GM18870 (cell line): ENCODE results near the gene CNOT6.
"Not testable (repeated sequence)": the region's sequence is repeated elsewhere in the genome, so short reads cannot be mapped to it uniquely, and the experiment has no call there.

ENCODE experiments used
- ATAC-seq: cut with Tn5 transposase; IDR thresholded peaks from one replicate; pipeline ENCODE4 v1.9.1; 2021; ENCODE audit warnings: moderate library complexity; ENCODE audit not compliant: unreplicated experiment

Gene CNOT6

GRCh38 chr5:180515974-180516373 is 21.8 kb downstream of the CNOT6 start:
- not testable (repeated sequence) for ATAC-seq

GRCh38 chr5:180516440-180516839 is 22.3 kb downstream of the CNOT6 start:
- no peak for ATAC-seq

GRCh38 chr5:180519098-180519497 is 24.9 kb downstream of the CNOT6 start:
- no peak for ATAC-seq

GRCh38 chr5:180521101-180521500 is 26.9 kb downstream of the CNOT6 start:
- no peak for ATAC-seq

GRCh38 chr5:180521591-180521990 is 27.4 kb downstream of the CNOT6 start:
- ATAC-seq = no peak

- no peak for ATAC-seq
Measured at GRCh38 chr5:180522330-180522729, 28.2 kb downstream of the CNOT6 start.

- ATAC-seq = no peak
Measured at GRCh38 chr5:180523629-180524466, 29.7 kb downstream of the CNOT6 start.

- ATAC-seq = no peak
Measured at GRCh38 chr5:180525399-180525798, 31.2 kb downstream of the CNOT6 start.

GRCh38 chr5:180526269-180526668 is 32.1 kb downstream of the CNOT6 start:
- no peak for ATAC-seq

- ATAC-seq = no peak
Measured at GRCh38 chr5:180527659-180528058, 33.5 kb downstream of the CNOT6 start.

- ATAC-seq = not testable (repeated sequence)
Measured at GRCh38 chr5:180531036-180531585, 36.9 kb downstream of the CNOT6 start.

- no peak for ATAC-seq
Measured at GRCh38 chr5:180532268-180532667, 38.1 kb downstream of the CNOT6 start.

- ATAC-seq = no peak
Measured at GRCh38 chr5:180533845-180534244, 39.7 kb downstream of the CNOT6 start.

- ATAC-seq = no peak
Measured at GRCh38 chr5:180535573-180535972, 41.4 kb downstream of the CNOT6 start.

GRCh38 chr5:180540050-180540694 is 46.0 kb downstream of the CNOT6 start:
- peak; percentile 94 for ATAC-seq

- ATAC-seq = no peak
Measured at GRCh38 chr5:180541710-180542109, 47.5 kb downstream of the CNOT6 start.

- no peak for ATAC-seq
Measured at GRCh38 chr5:180545248-180545647, 51.1 kb downstream of the CNOT6 start.

GRCh38 chr5:180548563-180548962 is 54.4 kb downstream of the CNOT6 start:
- ATAC-seq = no peak

GRCh38 chr5:180553530-180553929 is 59.4 kb downstream of the CNOT6 start:
- no peak for ATAC-seq

- ATAC-seq = no peak
Measured at GRCh38 chr5:180555168-180555921, 61.2 kb downstream of the CNOT6 start.

- ATAC-seq = no peak
Measured at GRCh38 chr5:180557217-180557809, 63.1 kb downstream of the CNOT6 start.
